Spleen (tissue), 3 donors: ENCODE measurements around the gene THAP12.

Source experiments
- POLR2A ChIP-seq, 3 donors: fragments of 450-650 bp; IDR thresholded peaks; one replicate each; pipeline ENCODE4 v1.5.1; 2017; ENCODE audit warnings: antibody characterized with exemption in 3 of 3, mild to moderate bottlenecking in 1 of 3
- POLR2AphosphoS5 ChIP-seq, 3 donors: sonication (generic); formaldehyde crosslinking; IDR thresholded peaks; one replicate each; pipeline ENCODE4 v1.5.1; 2017; ENCODE audit warnings: antibody characterized with exemption in 3 of 3

DNA sequence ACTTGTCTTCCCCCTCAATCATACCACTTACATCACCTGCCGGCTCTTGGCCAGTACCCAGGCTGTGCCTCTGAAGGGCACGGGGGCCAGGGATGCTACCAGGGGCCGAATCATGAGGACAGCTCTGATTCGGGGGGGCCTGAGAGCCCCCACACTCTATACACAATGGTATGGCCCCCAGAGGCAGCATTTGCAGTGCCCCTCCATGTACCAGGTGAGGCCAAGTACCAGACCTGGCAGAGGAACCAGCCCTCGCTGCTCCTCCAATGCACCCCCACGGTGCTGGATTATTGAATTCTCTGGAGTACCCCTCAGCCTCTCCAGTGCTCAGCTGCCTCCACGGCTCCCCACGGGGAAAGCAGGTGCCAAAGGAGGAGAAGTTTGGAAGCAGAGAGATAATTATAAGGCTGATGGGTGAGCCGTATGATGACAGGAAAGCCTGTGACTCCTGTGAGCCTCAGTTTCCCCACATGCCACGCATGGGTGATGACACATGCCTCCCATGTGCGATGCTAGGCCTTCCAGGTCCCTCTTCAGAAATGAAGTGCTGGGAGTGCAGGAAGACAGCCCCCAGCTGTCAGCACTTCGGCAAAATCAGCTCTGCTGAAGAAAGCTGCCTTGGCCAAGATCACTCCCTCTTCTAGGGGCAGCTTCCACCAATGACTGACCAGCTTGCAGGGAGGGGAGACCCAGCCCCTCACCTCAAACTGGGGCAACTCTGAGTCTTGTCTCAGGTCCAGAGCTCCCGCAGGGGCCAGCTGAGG is 69.9 kb downstream of the THAP12 start:
- TF ChIP-seq POLR2AphosphoS5 (IDR thresholded peaks at IDR 0.05) (no peak), POLR2A (IDR thresholded peaks at IDR 0.05) (no peak)
